PC-9 (cell line): ENCODE measurements around the gene PSD2.

Experiments used
- EZH2 ChIP-seq: fragments of 200-600 bp; sonication (generic); IDR thresholded peaks from 2 replicates; pipeline ENCODE4 v1.8.0; 2017; ENCODE audit warnings: antibody characterized with exemption, low read depth
- TF ChIP-seq, protein P1 (sequence below): fragments of 200-600 bp; sonication (generic); conservative IDR thresholded peaks from 2 replicates; pipeline ENCODE4 v1.6.1; 2017; ENCODE audit warnings: mixed run types, antibody characterized with exemption, mild to moderate bottlenecking, moderate library complexity

DNA sequence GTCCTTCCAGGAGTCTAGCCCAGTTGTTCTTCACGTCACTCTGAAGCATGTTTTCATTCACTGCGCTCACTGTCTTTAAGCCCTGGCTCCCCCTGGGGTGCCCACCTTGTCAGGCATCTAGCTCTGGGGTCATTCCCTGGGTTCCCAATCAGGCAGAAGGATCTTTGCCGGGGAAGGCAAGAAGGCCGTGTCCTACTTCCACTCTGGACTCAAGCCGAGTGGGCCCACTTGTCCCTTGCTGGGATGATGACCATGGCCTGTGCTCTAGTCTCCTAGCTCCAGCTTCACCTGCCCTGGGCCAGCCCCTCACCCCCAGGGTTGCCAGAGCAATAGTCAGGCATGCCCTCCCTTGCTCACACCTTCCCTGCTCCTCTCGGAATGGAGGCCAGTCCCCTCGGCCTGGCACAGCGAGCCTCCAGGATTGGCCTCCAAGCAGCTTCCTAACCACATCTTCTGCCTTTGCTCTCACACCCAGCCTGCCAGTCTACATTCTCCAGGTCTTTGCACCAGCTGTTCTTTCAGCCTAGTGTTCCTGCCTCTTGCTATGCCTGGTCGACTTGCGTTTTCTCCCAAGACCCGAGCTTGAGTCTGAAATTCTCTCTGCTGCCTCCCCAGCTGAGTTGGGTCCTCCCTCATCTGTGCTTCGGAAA lies 32.2 kb upstream of the PSD2 start:
- TF ChIP-seq, protein P1, sequence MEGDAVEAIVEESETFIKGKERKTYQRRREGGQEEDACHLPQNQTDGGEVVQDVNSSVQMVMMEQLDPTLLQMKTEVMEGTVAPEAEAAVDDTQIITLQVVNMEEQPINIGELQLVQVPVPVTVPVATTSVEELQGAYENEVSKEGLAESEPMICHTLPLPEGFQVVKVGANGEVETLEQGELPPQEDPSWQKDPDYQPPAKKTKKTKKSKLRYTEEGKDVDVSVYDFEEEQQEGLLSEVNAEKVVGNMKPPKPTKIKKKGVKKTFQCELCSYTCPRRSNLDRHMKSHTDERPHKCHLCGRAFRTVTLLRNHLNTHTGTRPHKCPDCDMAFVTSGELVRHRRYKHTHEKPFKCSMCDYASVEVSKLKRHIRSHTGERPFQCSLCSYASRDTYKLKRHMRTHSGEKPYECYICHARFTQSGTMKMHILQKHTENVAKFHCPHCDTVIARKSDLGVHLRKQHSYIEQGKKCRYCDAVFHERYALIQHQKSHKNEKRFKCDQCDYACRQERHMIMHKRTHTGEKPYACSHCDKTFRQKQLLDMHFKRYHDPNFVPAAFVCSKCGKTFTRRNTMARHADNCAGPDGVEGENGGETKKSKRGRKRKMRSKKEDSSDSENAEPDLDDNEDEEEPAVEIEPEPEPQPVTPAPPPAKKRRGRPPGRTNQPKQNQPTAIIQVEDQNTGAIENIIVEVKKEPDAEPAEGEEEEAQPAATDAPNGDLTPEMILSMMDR, result no peak
- no peak for TF ChIP-seq EZH2
